ENCODE measurements around the gene FUCA1.

DNA sequence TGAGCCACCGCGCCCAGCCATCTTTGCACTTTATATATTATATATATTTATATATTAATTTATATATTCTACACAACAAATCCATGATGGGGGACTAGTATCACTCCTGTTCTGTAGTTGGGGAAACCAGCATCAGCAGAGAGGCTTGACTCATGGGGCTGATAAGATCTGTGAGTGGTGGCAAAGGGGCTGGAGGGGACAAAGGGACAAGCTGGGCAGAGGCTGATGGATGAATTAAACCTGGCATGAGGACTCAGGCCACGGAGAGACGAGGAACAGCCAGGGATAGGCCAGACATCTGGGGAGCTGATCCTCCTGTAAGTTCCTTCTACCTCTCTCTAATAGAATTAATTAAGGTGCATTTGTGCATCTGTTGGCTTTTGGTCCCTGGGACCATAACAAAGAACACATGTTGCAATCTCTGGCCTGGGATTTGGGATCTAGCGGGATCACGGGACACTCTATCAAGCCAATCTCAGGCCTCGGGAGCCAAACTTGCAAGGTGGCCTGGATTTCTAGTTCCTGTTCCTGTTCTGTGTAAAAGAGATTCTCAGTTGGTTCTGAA, 37.5 kb upstream of the FUCA1 start:
- TF ChIP-seq, protein P1, sequence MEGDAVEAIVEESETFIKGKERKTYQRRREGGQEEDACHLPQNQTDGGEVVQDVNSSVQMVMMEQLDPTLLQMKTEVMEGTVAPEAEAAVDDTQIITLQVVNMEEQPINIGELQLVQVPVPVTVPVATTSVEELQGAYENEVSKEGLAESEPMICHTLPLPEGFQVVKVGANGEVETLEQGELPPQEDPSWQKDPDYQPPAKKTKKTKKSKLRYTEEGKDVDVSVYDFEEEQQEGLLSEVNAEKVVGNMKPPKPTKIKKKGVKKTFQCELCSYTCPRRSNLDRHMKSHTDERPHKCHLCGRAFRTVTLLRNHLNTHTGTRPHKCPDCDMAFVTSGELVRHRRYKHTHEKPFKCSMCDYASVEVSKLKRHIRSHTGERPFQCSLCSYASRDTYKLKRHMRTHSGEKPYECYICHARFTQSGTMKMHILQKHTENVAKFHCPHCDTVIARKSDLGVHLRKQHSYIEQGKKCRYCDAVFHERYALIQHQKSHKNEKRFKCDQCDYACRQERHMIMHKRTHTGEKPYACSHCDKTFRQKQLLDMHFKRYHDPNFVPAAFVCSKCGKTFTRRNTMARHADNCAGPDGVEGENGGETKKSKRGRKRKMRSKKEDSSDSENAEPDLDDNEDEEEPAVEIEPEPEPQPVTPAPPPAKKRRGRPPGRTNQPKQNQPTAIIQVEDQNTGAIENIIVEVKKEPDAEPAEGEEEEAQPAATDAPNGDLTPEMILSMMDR (IDR thresholded peaks at IDR 0.05) = no peak
- no peak for TF ChIP-seq POLR2A (IDR thresholded peaks at IDR 0.05)
